Activated naive CD4-positive, alpha-beta T cell treated with anti-CD3 and anti-CD28 coated beads, Interleukin-2, amount 50 U/mL, for 16 hours (primary cell): ENCODE data around the gene DOCK10.
"Not testable (repeated sequence)": the region's sequence is repeated elsewhere in the genome, so short reads cannot be mapped to it uniquely, and the experiment has no call there.

Source experiments
- DNase-seq: peaks from one replicate; pipeline ENCODE4 v3.0.0-alpha.2; 2020

DOCK10 gene

DNA sequence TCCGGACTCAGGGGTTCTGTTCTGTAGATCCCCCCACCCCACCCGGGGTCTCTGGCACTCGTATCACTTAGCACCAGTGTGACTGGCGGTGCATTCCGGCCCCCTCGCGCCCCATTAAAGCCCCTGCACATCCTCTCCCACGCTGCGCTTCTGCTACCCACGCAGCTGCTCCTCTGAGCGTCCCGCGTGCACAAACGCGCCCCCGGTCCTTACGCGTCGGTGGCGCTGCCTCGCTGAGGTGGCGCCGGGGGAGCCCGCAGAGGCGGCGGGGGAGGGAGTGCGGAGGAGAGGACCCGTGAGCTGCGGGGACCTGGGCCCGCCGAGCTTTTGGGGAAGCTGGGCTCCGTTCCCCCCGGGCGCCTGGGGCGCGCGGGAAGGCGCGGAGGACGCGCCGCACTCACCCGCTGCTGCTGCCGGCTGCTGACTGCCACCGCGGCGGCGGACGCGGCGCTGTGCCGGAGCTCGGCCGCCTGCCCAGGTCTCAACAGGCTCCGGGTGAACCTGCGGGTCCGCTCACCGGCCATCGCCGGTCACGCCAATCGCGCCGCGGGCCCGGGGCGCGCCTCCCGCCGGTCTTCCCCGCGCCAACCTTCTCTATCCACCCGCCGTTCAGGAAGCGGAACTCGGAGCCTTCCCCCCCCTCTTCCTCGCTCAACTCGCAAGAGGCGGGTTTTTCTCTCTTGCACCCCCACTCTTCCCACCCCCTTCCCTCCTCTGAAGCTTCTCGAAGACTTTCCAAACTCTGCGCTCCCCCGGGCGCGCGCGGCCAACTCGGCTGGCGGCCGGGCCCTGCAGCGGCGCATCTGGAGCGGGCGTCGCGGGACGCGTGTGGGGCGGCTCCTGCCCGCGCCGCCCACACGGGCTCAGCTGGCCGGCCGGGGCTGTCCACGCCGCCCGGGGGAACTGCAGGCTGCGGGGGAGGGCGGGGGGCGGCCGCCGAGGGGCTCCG, at the start of gene DOCK10:
DOCK10 (minus strand) TSS at position 618 of the 949 bp plus-strand sequence; CDS start at position 524, 94 bp downstream.
- DNase-seq: peak; percentile 77

DNA sequence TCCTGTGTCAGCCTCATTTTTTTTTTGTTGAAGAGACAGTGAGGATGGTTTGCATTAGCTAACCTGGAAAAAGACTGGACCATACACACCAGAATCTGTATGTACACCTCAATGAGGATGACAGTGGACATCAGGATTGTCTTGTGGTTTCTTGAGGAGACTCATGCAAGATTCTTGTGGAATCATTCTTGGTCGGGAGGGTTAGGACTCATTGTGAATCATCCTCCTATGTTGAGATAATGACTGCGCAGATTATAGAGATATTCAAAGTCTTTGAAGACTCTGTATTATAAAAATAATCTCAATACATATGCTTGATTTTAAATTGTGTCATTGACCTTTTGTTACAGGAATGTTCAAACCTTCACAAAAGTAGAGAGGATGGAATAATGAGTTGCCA, 49.1 kb upstream of the DOCK10 start:
- DNase-seq: no peak

DNA sequence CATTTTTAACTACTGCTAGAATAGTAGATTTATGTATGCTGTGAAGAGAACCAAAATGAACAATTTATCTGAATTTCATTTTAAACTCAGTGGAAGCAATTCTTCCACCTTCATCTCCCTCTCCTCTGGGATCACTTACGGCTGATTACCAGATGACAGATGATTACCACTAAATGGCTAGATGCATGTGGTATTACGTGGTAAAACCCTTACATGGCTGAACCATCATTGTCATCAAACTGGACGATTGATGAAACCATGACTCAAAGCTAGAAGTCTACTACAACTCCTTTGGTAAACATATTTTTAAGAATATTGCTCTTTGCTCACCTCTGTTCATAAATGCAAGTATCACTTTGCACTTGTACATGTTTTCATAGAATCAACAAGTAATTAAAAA, 48.5 kb upstream of the DOCK10 start:
- DNase-seq: no peak

DNA sequence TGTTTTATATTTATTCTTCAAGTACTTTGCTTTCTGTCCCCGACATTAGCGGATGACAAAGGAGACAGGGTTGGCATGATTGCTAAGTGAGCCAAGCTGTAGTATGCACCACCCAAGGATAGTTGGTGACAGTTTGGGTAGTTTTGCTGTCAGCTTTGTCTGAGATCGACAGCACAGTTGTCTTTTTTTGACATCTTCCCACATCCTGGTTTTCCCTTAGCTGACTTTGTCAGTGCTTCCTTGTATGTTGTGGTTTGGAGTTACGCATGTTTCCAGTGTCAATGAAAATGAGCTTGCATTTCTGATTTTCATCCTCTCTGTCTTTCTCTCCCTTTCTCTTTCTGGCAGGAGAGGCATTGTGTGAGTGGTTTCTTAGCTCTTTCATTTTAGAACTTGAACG, 44.6 kb upstream of the DOCK10 start:
- DNase-seq: no peak

DNA sequence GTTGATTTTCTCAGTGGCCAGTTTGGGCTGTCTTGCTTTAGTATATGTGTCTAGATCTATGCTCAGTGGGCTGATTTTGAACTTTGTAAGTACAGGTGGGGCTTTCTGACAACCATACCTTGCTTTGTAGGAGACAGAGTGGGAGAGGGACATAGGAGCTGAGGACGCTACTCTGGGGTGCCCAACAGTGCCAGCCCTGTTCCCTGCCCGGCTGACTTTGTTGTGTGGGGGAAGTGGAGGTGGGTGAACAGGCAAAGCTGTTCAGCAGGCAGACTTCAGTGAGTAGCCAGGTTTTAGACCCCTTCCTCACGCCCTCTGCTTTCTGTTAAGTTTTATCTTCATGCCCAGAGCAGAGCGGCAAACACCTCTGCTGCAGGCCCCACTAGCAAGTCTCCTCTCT, 44.2 kb upstream of the DOCK10 start:
- DNase-seq: no peak

DNA sequence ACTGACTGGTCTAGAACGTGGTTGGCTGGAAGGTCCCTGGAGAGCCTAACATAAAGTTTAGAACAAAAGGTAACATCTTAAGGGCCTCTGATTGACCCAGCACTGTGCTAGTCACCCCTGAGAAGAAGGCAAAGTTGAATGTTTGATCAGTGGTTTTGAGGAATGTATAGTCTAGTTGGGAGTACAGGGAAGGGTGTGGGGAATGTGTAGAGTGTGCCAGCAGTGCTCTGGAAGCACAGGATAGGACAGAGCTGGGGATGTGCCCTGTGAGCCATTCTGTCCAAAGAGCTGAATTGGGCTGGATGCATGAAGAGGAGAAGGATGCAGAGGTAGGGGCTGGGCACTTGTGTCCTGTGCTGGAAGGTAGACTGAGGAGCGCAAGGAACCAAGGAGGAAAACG, 41.0 kb upstream of the DOCK10 start:
- no peak for DNase-seq

DNA sequence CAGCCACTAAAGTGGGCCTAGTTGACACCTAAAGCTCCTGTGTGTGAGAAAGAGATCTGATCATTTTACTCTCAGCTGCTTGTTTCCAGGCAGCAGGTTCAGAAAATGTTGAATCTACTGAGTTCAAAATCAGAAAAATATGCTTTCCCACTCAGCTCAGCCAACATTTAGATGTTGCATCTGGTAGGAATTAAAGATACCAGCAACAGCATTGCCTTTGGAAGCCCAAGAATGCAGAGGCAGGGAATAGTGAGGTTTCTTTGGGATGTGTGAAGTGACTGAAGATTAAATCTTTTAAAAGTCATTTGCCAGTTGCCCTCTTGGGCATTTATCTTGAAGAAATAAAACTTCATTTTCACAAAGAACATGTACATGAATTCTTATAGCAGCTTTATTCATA, 33.9 kb upstream of the DOCK10 start:
- no peak for DNase-seq

DNA sequence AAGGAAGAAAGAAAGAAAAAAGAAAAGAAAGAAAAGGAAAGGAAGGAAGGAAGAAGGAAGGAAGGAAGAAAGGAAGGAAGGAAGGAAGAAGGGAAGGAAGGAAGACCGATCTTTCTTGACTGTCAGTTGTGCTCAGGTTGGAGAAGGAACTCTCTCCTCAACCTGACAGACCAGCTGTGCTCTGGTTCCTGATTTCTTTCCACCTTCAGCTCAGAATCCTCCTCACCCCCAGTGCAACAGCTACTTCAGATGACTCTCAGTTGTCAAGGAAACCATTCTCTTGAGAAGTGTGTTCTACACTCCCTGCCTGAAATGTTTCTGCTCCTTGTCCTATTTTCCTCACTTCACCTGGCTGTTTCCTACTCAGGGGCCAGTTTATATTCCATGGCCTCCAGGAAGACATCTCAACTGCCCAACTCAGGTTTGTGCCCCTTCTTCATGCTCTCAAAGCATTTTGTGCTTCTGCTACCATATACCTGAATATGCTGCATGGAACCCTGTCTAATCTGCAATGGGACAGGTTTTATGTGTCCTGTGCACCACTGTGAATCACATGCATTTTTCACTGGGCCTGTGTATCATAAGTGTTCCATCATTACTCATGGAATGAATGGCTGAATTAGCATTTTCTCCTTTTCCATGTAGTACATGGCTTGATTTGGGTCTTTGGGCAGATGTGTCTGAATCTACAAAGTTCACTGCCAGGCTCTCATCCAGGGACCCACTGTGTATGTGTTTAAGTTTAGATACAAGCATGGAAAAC, 32.8 kb upstream of the DOCK10 start:
- DNase-seq: no peak

DNA sequence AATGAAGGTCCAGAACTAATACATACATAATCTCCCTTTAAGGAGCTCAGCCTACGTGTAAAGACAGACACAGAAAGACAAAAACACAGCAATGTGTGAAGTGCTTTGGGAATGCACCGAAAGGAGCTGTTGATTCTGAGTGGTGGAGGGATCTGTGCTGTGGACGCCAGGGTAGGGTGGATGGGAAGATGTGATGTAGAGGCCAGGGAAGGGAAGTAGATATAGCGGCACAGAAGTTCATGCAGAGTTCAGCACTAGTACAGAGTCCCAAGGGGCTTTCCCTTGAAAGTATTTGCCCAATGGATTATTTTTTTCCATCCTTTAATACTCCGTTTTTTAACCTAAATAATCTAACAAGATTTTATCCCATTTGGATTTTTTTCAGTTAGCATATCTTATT, 32.1 kb upstream of the DOCK10 start:
- no peak for DNase-seq

DNA sequence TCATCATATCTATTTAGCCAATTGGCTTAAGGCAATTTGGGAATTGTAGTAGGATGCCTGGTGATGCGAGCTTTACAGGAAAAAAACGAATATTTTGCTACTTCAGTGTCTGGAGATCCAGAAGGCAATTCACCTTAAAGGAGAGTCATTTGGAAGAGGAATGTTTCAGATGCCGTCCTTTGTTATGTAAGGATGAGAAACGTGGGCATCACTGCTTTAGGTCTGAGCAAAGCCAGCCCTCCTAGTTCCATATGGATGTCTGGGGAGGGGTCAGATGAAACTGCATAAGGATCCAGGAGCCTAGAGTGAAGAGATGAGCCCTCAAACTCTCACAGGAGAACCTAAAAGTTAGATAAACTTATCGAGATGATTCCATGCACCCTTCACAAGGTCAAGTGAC, 30.9 kb upstream of the DOCK10 start:
- DNase-seq: no peak

DNA sequence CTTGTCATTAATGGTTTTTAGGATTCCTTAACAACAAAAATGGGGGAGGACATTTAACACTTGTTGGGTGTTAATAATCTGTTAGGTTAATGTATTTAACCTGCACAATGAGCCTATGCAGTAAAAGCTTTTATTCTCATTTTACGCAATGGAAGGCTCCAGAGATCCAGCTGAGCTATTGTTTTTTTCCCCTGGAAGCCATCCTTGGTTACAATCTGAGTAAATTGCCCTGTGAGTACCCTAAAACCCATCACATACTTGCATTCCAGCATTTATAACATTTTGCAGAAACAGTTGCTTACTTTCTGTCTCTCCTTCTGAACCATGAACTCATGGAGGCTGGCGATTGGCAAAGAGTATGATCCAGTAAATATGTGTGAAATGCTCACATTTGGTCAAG, 30.2 kb upstream of the DOCK10 start:
- DNase-seq: no peak

DNA sequence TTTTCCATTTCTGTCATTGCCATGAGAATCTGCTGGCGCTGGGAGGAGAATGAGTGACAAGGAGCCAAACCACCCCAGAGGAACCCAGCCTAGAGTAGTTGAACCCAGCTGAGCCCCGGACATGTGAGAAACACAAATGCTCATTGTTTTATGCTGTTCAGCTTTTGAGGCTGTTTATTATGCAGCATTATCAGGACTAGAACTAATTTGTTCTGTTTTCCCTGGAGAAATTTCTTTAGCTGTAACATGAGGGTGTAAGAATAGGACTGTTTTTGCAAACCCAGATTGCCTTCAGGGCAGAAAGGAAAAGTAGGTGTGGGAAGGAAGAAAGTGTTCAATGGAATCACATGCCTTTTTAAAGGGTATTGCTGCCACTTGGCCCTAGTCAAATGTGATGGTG, 28.5 kb upstream of the DOCK10 start:
- DNase-seq: no peak

DNA sequence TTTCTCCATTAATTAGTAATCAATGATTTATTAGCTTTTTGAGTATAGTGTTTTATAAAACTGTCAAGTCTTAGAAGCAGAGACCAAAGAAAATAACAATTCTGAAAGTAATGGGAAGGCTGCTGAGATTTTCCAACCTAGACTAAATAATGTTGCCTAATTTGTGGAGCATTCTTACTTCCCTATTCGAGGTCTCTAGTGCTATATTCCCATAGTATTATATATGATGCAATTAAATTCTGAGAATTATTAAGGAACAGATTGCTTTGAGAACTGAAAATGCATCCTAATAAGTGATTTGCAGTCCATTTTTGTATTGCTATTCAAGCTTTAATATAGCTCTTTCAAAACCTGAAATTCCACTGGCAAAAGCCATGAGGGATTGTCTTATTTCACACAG, 27.7 kb upstream of the DOCK10 start:
- DNase-seq: no peak

DNA sequence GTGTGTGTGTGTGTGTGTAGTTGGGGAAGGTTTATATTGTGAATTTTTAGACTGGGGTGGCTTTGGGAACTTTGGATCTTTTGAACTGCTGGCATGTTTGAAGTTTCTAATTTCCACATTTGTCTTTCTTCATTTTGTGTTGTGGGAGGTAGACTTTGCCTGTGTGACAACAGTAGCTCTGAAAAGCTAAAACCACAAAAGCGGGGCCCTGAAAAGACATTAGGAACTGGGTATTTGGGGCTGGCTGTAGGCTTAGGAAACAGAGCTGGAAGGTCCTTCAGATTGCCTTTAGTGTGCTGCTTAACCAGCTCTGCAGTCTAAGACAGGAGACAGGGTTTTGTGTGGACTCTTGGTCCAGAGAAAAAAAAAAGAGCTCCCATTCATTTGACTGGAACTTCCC, 27.2 kb upstream of the DOCK10 start:
- DNase-seq: no peak

DNA sequence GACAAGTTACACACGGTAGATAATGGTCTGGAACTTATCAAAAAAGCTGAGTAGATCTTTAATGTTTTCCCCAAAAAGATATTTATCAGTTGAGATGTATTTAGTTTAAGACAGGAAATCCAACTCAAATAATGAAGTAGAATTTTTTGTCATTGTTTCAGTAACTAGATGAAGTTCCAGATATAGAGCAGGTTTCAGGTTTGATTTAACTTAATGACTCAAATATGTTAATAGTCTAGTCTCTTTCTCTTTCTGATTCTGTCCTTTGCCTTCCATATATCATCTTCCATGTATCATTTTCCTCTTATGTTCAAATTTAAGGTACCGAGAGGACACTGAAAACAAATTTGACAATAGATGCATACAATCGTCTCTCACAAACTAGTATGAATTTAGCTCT, 23.6 kb upstream of the DOCK10 start:
- no peak for DNase-seq

DNA sequence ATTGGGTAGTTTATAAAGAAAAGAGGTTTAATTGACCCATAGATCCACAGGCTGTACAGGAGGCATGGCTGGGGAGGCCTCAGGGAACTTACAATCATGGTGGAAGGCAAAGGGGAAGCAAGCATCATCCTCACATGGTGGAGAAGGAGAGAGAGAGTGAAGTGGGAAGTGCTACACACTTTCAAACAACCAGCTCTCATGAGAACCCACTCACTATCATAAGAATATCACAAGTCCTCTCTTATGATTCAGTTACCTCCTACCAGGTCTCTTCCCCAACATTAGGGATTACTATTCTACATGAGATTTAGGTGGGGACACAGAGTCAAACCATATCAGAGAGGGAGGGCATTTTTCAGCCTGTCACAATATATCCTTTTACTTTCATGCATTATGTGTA, 22.7 kb upstream of the DOCK10 start:
- no peak for DNase-seq

DNA sequence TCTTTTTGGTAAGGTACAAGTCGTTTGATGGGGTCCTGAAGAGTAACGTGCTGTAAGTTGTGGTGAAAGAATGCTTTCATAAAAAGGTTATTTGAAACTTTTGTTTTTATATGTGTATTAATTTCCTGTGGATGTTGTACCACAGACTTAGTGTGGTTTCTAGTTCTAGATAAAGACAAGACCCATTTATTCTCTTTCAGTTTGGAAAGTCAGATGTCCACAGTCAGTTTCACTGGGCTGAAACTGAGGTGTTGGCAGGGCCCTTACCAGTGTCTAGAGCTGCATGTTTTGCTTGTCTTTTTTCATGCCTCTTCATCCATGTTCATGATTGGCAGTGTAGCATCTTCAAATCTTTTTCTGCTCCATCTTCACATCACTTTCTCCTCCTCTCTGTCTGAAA, 22.1 kb upstream of the DOCK10 start:
- no peak for DNase-seq

DNA sequence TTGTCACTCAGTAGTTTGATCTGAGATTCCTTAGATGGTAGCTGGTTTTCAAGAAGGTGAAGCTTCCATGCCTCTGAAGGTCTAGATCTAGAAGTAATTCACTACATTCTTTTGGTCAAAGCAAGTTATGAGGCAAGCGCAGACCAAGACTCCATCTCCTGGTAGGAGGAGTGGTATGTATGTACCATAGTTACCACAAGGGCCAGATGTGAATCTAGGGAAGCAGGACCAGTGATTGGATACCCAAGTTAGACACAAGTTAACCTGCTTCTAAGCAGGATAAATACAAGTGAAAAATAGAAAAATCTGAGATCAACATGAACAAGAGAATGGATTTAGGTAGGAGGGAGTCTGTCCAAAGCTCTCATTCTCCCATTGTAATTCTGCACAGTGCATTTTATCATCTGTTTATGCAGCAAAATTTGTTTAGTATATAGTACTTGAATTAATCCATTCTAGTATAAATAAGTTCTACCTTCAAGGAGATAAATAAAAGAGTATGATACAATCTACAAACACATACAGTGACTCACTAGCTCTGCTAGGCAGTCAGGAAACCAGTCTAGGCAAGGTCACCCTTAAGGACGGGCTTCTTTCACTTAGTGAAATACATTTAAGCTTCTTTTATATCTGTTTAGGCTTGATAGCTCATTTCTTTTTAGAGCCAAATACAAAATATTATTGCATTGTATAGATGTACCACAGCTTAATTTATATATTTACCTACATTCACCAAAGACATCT, 14.2 kb upstream of the DOCK10 start:
- no peak for DNase-seq

DNA sequence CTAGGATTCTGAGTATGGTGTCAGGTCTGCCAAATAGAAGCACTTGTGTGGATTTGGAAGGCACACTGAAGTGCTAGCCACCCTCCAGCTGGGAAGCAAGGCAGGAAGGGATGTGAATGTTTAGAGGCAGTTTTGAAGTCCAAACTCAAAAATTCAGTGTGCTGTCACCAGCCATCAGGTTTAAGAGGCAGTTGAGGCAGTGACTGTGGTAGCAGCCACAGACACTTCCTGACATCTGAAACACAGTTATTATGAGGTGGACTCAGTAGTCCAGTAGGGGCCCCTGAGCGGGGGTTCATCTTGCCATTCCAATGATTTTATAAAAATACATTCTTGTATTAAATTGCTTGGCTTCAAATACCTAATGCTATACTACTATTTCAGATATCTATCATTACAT, 13.4 kb upstream of the DOCK10 start:
- DNase-seq: no peak

DNA sequence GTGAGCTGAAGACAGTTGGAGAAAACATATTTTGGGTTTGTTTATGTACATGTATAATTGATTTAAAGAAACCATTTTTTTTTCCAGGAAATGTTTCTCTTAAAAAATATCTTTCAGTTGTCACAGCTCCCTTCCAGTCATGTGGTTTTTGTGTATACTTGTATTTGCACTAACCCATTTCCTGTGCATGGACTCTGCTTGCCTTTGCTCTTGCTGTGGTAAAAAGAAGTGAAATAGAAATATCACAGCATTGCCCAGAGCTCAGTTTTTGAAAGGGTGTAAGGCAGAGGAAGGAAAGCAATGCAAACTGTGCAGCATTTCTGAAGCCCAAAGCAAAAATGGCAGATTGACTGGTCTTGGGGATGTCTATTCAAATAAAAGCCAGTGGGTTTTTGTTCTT, 10.4 kb upstream of the DOCK10 start:
- no peak for DNase-seq

DNA sequence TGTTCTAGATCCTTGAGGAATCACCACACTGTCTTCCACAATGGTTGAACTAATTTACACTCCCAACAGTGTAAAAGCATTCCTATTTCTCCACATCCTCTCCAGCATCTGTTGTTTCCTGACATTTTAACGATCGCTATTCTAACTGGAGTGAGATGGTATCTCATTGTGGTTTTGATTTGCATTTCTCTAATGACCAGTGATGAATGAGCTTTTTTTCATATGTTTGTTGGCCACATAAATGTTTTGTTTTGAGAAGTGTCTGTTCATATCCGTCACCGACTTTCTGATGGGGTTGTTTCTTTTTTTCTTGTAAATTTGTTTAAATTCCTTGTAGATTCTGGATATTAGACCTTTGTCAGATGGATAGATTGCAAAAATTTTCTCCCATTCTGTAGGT, 5.2 kb upstream of the DOCK10 start:
- DNase-seq: not testable (repeated sequence)

DNA sequence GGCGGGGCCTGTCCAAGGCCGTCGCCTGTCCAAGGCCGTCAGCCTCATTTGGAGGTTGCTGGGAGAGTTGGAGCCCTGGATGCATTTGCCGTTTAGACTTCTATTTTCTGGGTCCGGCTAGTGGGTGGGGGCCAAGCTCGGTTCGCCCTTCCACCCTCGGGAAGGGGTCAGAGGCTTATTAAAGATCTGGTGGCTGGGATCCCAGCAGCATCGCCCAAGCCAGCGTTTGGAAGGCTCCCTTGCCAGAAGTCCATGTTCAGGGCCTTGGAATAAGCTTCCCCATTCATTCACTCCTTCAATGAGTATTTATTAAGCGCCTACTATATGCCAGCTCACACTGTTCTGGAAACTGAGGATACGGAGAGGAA, 516 bp upstream of the DOCK10 start:
- DNase-seq: peak; percentile 14

DNA sequence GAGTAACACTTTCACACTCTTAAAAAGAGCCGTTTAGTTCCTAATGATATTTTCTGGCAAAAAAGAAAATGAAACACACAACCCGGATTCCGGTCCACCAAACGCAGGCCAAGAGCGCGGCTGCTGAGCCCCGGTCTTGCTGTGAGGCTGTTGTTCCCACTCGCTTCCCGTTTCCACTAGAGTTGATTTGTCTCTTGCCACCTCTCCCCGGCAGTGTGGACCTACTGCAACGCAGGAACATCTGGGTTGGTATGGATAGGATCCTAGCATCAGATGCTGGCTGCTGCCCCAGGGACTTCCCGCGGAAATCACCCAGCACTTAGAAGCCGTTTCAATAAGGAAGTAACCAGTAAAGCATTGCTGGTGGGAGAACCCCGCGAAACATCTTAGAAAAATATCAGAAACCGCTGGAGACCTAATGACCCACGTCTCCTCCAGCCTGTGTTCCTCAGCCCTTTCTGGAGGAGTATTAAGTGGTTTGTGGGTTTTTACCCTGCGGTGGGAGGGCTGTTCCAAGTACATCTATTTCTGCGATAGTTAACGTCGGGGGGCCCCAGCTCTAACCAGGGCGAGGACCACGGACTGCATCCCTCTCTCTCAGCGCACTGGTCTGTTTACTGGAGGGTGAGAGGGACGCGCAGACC, 939 bp downstream of the DOCK10 start:
- DNase-seq: peak; percentile 66
